DMS 273 (cell line): ENCODE data around the gene ADCY7.
"Not testable (repeated sequence)": the region's sequence is repeated elsewhere in the genome, so short reads cannot be mapped to it uniquely, and the experiment has no call there.

Experiments
- DNase-seq: peaks from one replicate; lab custom pipeline; 2025; ENCODE audit not compliant: unreplicated experiment; lab: John Stamatoyannopoulos, UW

ADCY7 gene

GRCh38 chr16:50266337-50267091 lies at the start of gene ADCY7:
TSS of gene ADCY7 (plus strand) at chr16:50266551. CDS start at chr16:50288180, 21,629 bp downstream.
- peak; percentile 86 for DNase-seq

- DNase-seq: no peak
Measured at GRCh38 chr16:50219402-50219975, 46.9 kb upstream of the ADCY7 start.

- DNase-seq: no peak
Measured at GRCh38 chr16:50224286-50224685, 42.1 kb upstream of the ADCY7 start.

GRCh38 chr16:50227120-50227519 lies 39.2 kb upstream of the ADCY7 start:
- DNase-seq: no peak

- no peak for DNase-seq
Measured at GRCh38 chr16:50227665-50228064, 38.7 kb upstream of the ADCY7 start.

- DNase-seq: no peak
Measured at GRCh38 chr16:50228364-50228868, 37.9 kb upstream of the ADCY7 start.

- no peak for DNase-seq
Measured at GRCh38 chr16:50229149-50229726, 37.1 kb upstream of the ADCY7 start.

GRCh38 chr16:50234771-50235556 lies 31.4 kb upstream of the ADCY7 start:
- no peak for DNase-seq

- peak; percentile 11 for DNase-seq
Measured at GRCh38 chr16:50235581-50235980, 30.8 kb upstream of the ADCY7 start.

GRCh38 chr16:50238314-50238713 lies 28.0 kb upstream of the ADCY7 start:
- no peak for DNase-seq

- DNase-seq: no peak
Measured at GRCh38 chr16:50238868-50239301, 27.5 kb upstream of the ADCY7 start.

GRCh38 chr16:50243024-50243423 lies 23.3 kb upstream of the ADCY7 start:
- not testable (repeated sequence) for DNase-seq

GRCh38 chr16:50244140-50244503 lies 22.2 kb upstream of the ADCY7 start:
- no peak for DNase-seq

- DNase-seq: peak; percentile 37
Measured at GRCh38 chr16:50244504-50245416, 21.6 kb upstream of the ADCY7 start.

- peak; percentile 81 for DNase-seq
Measured at GRCh38 chr16:50245417-50246298, 20.7 kb upstream of the ADCY7 start.

GRCh38 chr16:50246299-50247122 lies 19.8 kb upstream of the ADCY7 start:
- peak; percentile 75 for DNase-seq

- no peak for DNase-seq
Measured at GRCh38 chr16:50247123-50247905, 19.0 kb upstream of the ADCY7 start.
